Measurements from ENCODE around the gene ANKFN1. TPM values are rescaled to one million over a fixed set of nuclear protein-coding genes. Genes with fewer than 3 reads are reported as not detected.

The ANKFN1 gene
- total and polyA plus RNA-seq, 10 of the 15 experiments (the other 5 are each of a cell fraction or from before 2014, with no cell fraction given) = 0.19 TPM; not detected in 9

GRCh38 chr17:56149266-56150036, 3.8 kb upstream of the ANKFN1 start:
- POLR2A ChIA-PET = no interaction called here

More at GRCh38 chr17:56149266-56150036, 3.8 kb upstream of the ANKFN1 start:
- Histone ChIP-seq H4K20me1 (ENCODE audit: control insufficient read depth, insufficient read depth) (no peaks in the 10 kb centered on the region), H3K27ac (ENCODE audit: control insufficient read depth, insufficient read depth) (no peak overlapping the region), H3K9ac (ENCODE audit: control insufficient read depth, insufficient read depth, low read length) (no peak overlapping the region), H3K79me2 (ENCODE audit: control insufficient read depth, insufficient read depth, low read length) (no peaks in the 10 kb centered on the region), H3K4me1 (ENCODE audit: control insufficient read depth, insufficient read depth, low read length) (no peaks in the 10 kb centered on the region), H2AFZ (ENCODE audit: control insufficient read depth, low read depth, low read length) (no peak overlapping the region), H3K4me2 (ENCODE audit: control insufficient read depth, insufficient read depth) (no peak overlapping the region), H3K36me3 (ENCODE audit: control insufficient read depth in 2 of 2, insufficient read depth in 2 of 2, low read length in 1 of 2) (no peaks in the 10 kb centered on the region), H3K4me3 (no peak overlapping the region), H3K9me3 (replicated peaks; ENCODE audit: control insufficient read depth, insufficient read depth, low read length) (no peaks in the 10 kb centered on the region), H3K27me3 (replicated peaks in 1 of 2; ENCODE audit: control insufficient read depth in 2 of 2, insufficient read depth in 2 of 2, low read length in 1 of 2) (no peaks in the 10 kb centered on the region)
- FAIRE-seq = no peak
- in situ Hi-C loops (cut with MboI) = no loop called here
- intact Hi-C loops (cut with micrococcal nuclease; ENCODE audit: unreplicated experiment) = no loop called here
- ATAC-seq = no peak
- SMC1A ChIA-PET (ENCODE audit: uncharacterized antibody, unreplicated experiment) = no interaction called here
- no peak for DNase-seq (ENCODE audit: low read depth, low spot score)
- WGBS (ENCODE audit: insufficient coverage, insufficient replicate concordance, low lambda C conversion rate, missing lambda C conversion rate) = 42% methylated on average over 3 of the region's 3 CpGs
- CTCF ChIA-PET = interaction anchor here (0.6 kb wide), 1 partner anchor 8 kb away, joined by 3 read pairs; no protein-coding TSS in a partner anchor
- no TSS peak for BruUV-seq (replicated peaks)
- TF ChIP-seq IKZF1 (conservative IDR thresholded peaks at IDR 0.05) = no peak
- TF ChIP-seq HDGF (IDR thresholded peaks at IDR 0.05) = no peak
- TF ChIP-seq CREB1 (IDR thresholded peaks at IDR 0.05; ENCODE audit: low read depth) = no peak
- no peak for TF ChIP-seq TBL1XR1 (IDR thresholded peaks at IDR 0.05; ENCODE audit: low read depth, low read length)
- TF ChIP-seq EGR1 (IDR thresholded peaks at IDR 0.05; ENCODE audit: borderline replicate concordance in 1 of 2, low read depth in 2 of 2, low read length in 2 of 2) = no peak
- no peak for TF ChIP-seq SUZ12 (IDR thresholded peaks at IDR 0.05; ENCODE audit: unreplicated experiment)
- TF ChIP-seq, protein P1, sequence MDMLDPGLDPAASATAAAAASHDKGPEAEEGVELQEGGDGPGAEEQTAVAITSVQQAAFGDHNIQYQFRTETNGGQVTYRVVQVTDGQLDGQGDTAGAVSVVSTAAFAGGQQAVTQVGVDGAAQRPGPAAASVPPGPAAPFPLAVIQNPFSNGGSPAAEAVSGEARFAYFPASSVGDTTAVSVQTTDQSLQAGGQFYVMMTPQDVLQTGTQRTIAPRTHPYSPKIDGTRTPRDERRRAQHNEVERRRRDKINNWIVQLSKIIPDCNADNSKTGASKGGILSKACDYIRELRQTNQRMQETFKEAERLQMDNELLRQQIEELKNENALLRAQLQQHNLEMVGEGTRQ (IDR thresholded peaks at IDR 0.05; ENCODE audit: borderline replicate concordance, low read depth, low read length) = no peak
- TF ChIP-seq BCL11A (IDR thresholded peaks at IDR 0.05; ENCODE audit: low read depth, low read length) = no peak
- no peak for TF ChIP-seq BACH1 (IDR thresholded peaks at IDR 0.05; ENCODE audit: borderline replicate concordance)
- TF ChIP-seq, protein P2, sequence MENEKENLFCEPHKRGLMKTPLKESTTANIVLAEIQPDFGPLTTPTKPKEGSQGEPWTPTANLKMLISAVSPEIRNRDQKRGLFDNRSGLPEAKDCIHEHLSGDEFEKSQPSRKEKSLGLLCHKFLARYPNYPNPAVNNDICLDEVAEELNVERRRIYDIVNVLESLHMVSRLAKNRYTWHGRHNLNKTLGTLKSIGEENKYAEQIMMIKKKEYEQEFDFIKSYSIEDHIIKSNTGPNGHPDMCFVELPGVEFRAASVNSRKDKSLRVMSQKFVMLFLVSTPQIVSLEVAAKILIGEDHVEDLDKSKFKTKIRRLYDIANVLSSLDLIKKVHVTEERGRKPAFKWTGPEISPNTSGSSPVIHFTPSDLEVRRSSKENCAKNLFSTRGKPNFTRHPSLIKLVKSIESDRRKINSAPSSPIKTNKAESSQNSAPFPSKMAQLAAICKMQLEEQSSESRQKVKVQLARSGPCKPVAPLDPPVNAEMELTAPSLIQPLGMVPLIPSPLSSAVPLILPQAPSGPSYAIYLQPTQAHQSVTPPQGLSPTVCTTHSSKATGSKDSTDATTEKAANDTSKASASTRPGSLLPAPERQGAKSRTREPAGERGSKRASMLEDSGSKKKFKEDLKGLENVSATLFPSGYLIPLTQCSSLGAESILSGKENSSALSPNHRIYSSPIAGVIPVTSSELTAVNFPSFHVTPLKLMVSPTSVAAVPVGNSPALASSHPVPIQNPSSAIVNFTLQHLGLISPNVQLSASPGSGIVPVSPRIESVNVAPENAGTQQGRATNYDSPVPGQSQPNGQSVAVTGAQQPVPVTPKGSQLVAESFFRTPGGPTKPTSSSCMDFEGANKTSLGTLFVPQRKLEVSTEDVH (IDR thresholded peaks at IDR 0.05; ENCODE audit: low read depth, partially characterized antibody) = no peak
- no peak for TF ChIP-seq SMARCA5 (IDR thresholded peaks at IDR 0.05)
- no peak for TF ChIP-seq E4F1 (IDR thresholded peaks at IDR 0.05; ENCODE audit: borderline replicate concordance, partially characterized antibody)
- TF ChIP-seq TCF12 (IDR thresholded peaks at IDR 0.05; ENCODE audit: low read depth, low read length) = no peak
- TF ChIP-seq CEBPZ (IDR thresholded peaks at IDR 0.05; ENCODE audit: low read depth, low read length) = no peak
- RAD21 ChIA-PET (ENCODE audit: unreplicated experiment) = no interaction called here
